ENCODE measurements around the gene ECI1.

- TF ChIP-seq CTCF (IDR thresholded peaks at IDR 0.05; ENCODE audit: low read depth, low read length) (no peak), EZH2phosphoT487 (IDR thresholded peaks at IDR 0.05; ENCODE audit: low read depth) (no peak)
These were observed 53.1 kb downstream of the ECI1 start for GRCh38 chr16:2198283-2198682.

Data from OCI-LY3 (cell line).